HT-29 (cell line): Measurements from ENCODE around the gene GRB10. TPM values are rescaled to one million over a fixed set of nuclear protein-coding genes. Genes with fewer than 3 reads are reported as not detected.
A peak's percentile ranks its signal among the peaks of the same experiment; 100 is the strongest.
"Not testable (repeated sequence)": the region's sequence is repeated elsewhere in the genome, so short reads cannot be mapped to it uniquely, and the experiment has no call there.

Experiments used
- DNase-seq: peaks from one replicate; pipeline ENCODE4 v3.0.0-alpha.2; 2015; ENCODE audit warnings: low spot score
- total RNA-seq: library from RNA; depleted of rRNA; stranded (reverse); fragments of >200 nt; shearing (Covaris generic); gene quantifications from 2 replicates; pipeline ENCODE4 v1.2.3, GENCODE V29; 2014

GRB10 gene
- total RNA-seq, 1 experiment from 2014 or later = 6.6 TPM

DNA sequence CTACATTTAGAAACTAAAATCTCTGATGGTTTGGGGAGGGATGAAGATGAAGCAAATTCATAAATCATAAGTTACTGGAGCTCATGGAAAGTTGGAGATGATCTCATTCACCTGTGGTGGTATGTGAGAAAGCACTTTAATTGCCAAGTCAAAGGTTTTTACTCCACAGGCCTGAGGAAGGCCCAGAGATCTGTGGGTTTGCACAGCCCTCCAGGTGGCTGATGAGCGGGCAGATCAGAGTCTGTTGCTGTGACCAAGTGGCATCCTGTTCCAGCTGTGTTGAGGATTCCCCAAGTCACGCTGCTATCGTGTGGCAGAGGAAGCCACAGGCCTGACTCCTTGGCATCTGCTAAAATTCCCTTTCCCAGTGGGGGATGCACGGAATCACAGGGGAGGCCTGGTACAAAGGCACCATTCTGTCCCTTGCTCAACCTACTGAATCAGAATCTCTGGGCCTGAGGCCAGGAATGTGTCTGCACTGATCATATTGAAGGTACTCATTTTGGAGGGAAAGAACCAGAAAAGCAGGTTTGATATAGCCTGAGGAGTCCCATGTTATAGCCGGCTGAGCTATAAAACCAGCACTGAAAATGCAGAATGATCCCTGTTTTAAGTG lies 197.8 kb downstream of the GRB10 start:
- no peak for DNase-seq

DNA sequence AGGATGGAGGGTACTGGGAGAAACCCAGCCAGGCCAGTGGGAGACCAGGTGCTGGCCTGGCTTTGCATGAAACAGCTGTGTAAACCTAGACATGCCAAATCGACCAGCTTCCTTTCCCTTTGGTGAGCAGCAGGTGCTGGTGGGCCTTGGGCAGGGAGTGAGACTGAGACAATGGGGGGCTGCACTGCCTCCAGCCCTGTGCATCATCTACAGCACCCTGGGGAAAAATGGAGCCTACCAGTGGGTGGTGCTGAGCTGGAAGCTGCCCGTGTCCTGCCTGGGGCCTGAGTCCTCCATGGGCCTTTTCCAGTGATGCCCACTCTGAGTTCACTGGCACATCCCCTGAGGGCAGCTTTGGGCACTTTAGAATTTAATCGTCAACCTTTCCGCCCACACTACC lies 198.3 kb downstream of the GRB10 start:
- no peak for DNase-seq

DNA sequence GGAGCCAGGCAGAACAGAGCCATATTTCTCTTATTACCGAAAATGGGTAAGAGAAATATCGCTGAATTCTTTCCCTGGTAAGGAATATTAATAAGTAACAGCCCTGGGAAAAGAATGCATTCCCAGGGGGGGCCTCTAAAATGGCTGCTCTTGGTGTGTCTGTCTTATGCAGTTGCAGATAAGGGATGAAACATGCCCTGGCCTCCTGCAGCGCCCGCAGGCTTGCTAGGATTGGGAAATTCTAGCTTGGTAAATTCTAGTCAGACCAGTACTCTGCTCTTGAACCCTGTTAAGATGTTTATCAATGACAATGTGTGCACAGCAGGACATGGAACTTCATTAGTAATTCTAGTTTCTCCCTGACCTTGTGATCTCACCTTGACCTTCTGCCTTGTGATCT lies 199.4 kb downstream of the GRB10 start:
- not testable (repeated sequence) for DNase-seq

DNA sequence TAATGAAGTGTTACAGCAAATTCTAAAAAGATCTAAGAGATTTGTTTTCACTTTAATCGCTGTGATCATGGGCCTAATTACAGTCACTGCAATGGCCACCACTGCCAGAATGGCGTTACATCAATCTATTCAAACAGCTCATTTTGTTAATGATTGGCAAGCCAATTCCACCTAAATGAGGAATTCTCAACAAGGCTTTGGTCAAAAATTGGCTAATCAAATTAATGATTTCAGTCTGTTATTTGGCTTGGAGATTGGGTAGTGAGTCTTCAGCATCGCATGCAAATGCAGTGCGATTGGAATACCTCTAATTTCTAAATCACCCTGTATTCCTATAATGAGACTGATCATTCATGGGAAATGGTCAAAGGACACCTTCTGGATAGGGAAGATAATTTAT lies 200.4 kb downstream of the GRB10 start:
- not testable (repeated sequence) for DNase-seq

DNA sequence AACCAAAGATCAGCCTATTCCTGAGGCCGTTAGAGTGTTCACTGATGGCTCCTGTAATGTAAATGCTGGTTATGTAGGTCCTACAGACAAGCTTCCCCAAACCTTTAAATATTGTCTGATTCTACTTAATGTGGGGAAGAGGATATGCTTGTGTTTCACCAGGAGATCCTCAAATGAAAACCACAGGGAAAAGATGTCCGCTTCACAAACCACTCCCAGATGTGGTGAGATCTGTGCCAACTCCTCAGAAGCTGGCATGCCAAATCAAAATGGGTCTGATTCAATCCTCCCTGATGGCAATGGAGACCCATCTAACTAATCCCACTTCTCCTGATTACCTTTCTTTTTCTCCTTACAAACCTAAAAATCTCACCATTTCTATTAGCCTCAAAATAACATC lies 202.0 kb downstream of the GRB10 start:
- DNase-seq = not testable (repeated sequence)

DNA sequence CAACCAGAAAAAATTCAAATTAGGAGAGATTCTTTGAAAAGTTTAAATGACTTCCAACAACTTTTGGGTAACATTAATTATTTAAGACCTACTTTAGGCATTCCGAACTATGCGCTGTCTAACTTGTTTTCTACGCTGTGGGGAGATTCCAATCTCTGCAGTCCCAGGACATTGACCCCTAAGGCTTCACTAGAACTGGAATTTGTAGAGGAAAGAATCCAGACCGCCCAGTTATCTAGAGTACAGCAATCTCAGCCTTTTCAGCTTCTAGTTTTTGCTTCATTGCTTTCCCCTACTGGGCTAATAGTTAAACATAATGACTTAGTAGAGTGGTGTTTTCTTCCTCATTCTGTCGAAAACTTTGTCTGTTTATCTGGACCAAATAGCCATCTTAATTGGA lies 202.6 kb downstream of the GRB10 start:
- no peak for DNase-seq

DNA sequence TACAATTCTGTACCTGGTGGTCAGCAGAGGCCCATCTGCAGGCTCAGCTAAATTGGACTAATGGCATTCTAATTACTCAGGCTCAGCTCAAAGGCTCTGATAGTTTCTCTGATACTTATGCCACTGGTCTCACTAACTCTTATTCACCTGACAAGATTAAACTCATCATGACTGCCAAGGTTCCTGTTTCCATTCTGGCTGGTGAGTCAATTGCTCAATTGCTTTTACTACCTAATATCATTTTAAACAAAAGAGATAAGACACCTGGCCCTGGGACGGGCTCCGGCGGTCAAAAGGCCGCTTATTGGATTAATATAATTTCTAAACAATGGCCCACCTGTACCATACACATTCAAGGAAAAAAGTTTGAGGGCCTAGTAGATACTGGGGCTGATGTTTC lies 204.6 kb downstream of the GRB10 start:
- not testable (repeated sequence) for DNase-seq

DNA sequence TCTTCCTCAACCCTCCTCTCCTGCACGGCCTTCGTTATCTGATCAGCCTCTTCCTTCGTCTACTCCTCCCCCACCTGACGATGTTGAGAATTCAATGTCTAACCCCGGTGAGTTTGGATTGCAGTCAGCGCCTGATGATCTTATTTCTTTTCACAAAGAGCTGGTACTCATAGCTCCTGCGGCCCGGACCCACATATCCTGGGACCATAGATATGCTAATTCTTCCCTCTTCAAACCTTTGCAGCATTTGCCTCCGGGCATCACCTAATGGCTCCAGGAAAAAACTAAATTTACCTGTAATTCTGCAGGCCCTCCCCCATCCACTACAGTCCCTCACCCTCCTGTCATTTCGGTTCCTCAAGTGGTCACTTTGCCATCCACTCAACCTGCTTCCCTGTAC lies 205.1 kb downstream of the GRB10 start:
- DNase-seq = no peak

DNA sequence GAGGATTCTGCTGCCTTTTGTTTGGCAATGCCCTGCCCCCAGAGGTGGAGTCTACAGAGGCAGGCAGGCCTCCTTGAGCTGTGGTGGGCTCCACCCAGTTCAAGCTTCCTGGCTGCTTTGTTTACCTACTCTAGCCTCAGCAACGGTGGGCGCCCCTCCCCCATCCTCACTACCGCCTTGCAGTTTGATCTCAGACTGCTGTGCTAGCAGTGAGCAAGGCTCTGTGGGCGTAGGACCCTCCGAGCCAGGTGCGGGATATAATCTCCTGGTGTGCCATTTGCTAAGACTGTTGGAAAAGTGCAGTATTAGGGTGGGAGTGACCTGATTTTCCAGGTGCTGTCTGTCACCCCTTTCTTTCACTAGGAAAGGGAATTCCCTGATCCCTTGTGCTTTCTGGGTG lies 206.3 kb downstream of the GRB10 start:
- not testable (repeated sequence) for DNase-seq

DNA sequence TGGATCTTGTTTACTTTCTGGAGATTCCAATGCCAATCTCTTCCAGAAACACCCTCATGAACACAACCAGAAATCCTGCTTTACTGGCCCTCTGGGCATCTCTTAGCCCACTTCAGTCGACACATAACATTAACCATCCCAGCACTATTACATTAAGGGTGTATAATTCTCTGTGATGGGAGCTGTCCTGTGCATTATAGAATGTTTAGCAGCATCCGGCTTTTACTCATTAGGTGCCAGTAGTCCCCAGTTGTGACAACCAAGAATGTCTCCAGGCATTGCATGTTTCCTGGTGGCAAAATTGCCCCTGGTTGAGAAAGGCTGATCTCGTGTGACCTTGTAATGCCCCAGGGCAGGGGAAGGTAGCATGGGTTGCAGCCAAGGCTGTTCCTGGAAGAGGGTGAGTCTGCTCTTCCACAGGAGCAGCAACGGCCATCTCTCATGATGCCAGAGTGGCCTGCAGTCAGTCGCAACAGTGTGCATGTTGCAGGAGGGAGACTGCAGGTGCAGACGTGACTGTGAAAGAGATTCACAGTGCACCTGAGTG lies 214.9 kb downstream of the GRB10 start:
- DNase-seq = no peak

DNA sequence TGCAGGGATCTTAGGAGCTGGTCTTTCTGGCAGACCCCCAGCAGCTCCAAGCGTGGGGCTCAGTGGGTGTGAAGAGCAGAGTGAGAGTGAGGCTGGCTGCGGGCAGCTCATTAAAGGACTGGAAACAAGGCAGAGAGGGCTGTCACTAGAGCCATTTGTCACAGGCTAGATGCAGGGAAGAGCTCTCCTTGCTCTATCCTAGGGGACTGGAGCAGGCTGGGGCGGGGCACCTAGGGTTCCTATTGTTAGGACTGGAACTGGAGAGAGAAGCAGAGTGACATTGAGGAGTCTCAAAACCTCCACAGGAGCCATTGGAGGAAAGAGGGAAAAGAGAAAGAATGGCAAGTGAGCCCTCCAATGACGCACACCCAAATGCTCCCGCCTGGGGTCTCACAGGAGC lies 216.7 kb downstream of the GRB10 start:
- no peak for DNase-seq

DNA sequence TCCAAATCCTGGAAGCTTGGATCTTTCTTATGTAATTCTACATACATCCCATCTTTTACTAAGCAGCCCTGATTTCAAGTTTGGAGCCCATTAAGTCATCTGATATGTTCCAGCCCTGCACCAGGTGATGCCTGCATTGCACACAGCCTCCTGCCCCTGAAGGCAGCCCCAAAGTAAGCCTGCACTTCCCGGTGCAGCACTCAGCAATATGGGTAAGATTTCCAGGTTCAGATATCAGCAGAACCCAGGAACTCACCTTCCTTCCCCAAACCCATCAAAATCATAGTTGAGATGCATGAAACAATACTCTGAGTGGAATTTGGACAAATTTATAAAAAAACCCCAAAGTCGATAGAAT lies 217.2 kb downstream of the GRB10 start:
- no peak for DNase-seq

DNA sequence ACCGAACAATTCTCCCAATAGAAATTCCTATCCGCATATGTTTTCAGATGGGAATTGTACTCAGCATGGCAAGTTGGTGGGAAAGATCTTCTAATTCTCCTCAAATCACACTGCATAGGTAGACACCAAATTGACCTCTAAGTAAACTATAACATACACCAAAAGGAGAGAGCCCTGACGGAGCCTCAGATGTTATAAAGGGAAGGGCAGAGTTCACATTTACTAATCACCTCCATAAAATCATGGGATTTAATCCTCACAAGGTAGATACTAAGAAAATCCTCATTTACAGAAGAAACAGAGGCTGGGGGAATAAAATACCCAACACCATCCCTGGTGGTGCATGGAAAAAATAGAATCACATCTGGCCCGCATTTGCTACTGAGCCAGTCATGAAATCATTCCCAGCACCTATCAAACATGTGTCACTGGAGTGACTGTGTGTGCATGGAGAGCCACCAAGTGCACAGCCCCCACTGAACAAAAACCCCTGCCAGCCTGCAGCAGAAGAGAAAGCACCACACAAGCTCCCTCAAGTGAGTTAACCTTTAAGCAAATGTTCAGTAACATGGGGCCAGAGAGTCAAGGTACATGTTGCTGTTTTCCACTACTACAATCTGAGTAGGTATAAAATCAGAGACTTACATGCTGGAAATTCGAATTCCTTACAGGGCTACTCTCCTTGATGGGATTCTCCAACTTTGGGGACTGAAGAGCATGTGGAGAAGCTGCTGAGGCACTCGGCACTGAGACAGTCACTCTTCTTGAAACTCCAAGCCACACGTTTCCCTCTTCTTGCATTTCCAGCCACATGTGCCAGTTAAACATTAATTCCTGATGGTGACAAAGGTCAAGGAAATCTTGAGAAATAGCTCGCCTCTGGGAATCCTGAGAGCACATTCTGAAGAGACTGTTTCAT lies 217.8 kb downstream of the GRB10 start, which contains the start of gene DDC:
TSS of gene DDC (minus strand) at position 766 of the 919 bp plus-strand sequence. CDS start 21,320 bp downstream, outside the sequence.
- DNase-seq = peak; percentile 77

DNA sequence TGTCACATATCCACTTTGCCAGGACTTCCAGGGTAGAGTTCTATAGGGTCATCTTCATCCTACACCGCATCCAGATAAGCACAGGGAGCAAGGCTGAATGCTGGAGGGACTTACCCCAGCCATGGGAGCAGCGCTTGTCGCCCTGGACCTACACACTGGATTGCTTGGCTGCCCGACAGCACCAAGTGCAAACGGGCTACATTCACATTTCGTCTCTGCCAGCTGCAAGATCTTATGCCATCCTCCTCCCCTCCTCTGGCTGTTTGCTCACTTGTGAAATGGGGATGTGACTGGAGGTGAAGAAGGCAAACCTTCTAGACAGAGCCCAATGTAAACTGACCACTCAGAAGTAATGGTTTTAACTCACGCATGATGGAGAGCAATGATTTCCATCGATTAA lies 218.5 kb downstream of the GRB10 start:
- DNase-seq = no peak

DNA sequence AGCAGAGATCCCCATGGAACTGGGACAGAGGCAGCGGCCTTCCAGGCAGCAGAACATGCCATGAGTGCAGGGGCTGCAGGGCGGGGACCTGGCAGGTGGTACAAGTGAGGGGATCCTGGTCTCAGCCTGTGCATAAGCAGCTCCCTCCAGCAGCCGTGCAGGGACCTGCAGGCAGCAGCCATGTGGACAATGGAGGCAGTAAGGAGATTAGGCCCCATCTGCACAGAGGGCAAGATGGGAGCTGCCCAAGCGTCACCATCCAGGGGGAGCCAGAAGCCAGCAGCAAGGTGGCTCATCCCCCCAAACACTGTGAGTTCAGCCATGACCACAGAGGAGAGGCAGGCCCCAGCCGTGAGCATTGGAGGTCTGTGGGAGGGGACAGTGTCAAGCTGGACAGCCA lies 220.6 kb downstream of the GRB10 start:
- DNase-seq = no peak

DNA sequence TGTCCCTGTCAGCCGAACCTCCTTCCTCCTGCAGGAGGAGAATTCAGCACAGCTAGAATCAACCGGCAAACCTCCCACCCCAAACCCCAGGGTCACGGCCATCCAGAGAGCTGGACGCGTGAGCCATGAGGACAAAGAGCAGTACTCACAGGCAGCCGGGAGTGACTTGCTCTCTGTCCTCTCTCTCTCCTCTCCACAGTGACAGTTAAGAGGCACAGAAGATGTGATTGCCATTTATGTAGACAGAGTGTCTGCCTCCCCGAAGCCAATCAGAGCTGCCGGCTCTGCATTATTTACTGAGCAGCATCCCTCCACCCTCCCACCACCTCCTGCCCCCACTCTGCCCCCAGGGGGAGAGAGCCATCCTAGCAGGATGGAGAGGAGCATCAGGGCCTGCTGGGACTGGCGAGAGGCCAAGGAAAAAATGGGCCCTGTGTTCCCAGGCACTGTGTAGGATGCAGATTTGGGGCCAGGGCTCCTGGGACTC lies 221.8 kb downstream of the GRB10 start:
- DNase-seq = no peak

DNA sequence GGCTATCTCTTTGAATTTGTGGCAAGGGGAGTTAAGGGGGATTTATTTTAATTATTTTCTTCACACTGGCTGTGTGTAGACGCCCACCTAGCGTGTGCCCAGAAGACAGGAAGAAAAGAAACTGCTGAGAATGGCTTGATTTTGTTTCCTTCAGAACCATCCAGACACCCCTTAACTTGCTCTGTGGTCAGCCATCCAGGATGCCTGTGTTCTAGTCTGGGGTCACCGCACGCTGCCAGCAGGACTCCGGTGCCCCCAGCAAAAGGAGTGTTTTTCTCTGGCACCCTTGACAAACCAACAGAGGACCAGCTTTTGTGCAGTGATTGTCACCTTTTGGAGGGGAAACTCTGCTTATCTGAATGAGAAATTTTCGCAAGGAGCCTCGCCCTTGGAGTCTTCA lies 222.8 kb downstream of the GRB10 start:
- DNase-seq = no peak

DNA sequence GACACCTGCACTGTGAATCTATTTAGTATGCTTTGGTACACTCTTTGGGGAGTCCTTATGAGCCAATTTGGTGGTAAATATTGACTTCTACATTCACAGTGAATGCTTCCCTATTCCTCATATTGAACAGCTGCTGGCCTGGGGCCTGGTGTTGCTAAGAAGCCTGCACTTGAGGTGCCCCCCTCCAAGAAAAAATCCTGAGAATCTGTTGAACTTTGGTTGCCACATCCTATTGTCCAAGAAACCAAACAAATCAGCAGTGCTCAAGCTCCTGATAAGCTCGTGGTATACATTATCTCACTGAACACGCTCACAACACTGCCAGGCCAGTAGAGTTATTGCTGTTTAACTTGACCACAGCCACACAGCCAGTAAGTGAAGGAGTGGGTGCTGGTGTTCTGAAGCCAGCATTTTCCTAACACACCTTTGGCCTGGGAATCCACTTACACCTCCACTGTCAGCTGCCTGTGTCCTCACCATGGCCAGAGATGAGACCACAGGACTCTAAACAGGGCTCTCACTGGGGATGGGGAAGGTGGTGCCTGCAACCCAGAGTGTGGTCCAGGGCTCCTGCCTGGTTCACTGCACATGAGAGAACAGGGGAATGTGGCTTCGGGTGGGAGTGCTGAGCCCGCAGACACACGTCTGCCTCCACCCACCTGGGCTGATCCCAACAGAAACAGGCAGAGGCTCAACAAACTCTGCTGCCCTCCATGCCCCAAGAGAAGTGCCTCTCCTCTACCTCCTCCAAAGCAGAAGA lies 224.2 kb downstream of the GRB10 start:
- no peak for DNase-seq

DNA sequence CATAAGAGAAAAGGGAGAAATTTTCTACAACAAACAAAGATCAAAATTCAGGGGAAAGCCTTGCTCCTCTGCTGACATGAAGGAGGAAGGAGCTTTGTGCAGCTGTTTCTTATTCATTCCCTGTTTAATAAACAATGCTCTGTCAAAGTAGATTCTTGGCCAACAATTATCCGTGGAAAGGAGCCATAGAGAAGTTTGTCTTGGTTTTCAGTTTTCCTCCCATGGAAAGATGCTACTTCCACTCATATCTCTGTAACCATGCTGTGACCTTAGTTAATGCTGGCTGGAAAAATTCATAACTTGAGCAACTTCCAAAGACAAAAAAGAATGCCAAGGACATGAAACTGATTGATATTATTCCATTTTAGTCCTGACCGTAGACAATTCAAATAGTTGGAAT lies 225.6 kb downstream of the GRB10 start:
- DNase-seq = no peak

DNA sequence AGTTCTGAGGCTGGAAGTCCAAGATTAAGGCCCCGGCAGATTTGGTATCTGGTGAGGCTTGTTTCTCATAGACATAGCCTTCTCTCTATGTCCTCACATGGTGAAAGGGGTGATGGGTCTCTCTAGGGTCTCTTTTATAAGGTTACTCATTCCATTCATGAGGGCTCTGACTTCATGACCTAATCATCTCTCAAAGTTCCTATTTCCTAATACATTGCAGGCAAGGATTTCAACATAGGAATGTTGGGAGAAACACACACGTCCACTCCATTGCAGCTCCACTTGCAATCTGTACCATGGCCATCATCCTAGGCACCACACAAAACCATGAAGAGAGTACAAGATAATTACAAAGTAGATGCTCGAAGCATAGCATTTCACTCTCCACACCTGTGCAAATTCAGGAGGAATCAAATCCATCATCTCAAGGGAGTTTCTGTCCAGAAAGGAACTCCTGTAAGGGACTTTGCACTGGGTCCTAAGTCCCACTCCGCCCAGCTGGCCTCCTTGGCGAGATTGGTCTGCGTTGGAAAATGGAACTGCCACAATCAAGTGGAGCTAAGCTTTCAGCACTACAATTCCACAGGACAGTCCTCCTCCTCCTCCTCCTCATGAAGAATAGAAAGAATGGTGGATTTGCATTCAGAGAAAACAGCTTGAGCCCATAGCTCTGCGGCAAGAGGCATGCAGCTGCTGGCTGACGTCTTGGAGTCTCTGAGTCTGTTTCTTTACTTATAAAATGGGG lies 226.3 kb downstream of the GRB10 start:
- no peak for DNase-seq

DNA sequence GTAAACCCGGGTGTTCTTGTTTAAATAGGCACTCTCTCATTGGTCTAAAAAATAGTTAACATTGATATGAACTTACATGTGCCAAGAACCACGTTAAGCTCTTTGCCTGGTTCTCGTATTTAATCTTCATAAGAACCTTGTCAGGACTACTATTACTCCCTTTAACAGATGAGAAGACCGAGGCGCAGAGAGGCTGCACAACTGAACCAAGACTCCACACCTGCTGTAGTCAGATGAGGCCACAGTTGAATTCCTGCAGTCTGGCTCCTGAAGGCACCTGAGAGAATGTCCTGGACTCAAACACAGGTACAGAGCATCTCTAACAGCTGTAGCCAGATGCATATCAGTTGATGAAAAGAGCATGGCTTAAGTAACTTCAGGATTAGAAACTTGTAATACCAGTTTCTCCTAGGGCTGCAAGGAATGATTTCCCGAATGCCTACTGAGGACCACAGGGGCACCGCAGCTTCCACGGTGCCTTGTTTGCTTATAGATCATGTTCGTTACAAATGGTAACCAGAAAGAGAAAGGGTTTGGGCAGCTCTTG lies 227.0 kb downstream of the GRB10 start:
- DNase-seq = no peak
